Osteoblast (primary cell): ENCODE results near the gene SMARCB1. TPM values are rescaled to one million over a fixed set of nuclear protein-coding genes. Genes with fewer than 3 reads are reported as not detected.
A peak's percentile ranks its signal among the peaks of the same experiment; 100 is the strongest.

ENCODE experiments used
- DNase-seq: peaks from one replicate; pipeline ENCODE4 v3.0.0; 2011; ENCODE audit warnings: low spot score, mixed read lengths; ENCODE audit not compliant: insufficient read length; ENCODE audit errors: missing footprints
- H2AFZ ChIP-seq: 2 replicates; pipeline ENCODE4 v1.6.0; 2011; ENCODE audit warnings: mild to moderate bottlenecking, low read length
- H3K27ac ChIP-seq: 2 replicates; pipeline ENCODE4 v1.5.1; 2011; ENCODE audit warnings: mild to moderate bottlenecking, low read depth, low read length, moderate library complexity
- H3K27me3 ChIP-seq: 2 replicates; pipeline ENCODE4 v1.6.0; 2012; ENCODE audit warnings: mild to moderate bottlenecking, control low read depth, inconsistent platforms, low read length, moderate library complexity; ENCODE audit not compliant: insufficient read depth
- H3K36me3 ChIP-seq: 2 replicates; pipeline ENCODE4 v1.5.1; 2011; ENCODE audit warnings: mild to moderate bottlenecking, low read length, control low read depth, moderate library complexity; ENCODE audit not compliant: insufficient read depth
- H3K4me1 ChIP-seq: 2 replicates; pipeline ENCODE4 v1.5.1; 2011; ENCODE audit warnings: mild to moderate bottlenecking, low read length, control low read depth, moderate library complexity; ENCODE audit not compliant: insufficient read depth
- H3K4me2 ChIP-seq: 2 replicates; pipeline ENCODE4 v1.6.0; 2011; ENCODE audit warnings: mild to moderate bottlenecking, low read length; ENCODE audit not compliant: insufficient read depth
- H3K4me3 ChIP-seq: fragments of 200-600 bp; sonication (generic); 3 replicates; pipeline ENCODE4 v1.5.1; 2012; ENCODE audit warnings: mild to moderate bottlenecking, low read length, inconsistent platforms; ENCODE audit not compliant: insufficient read depth
- H3K79me2 ChIP-seq: 2 replicates; pipeline ENCODE4 v1.6.0; 2012; ENCODE audit warnings: mild to moderate bottlenecking, low read length, control low read depth, inconsistent platforms; ENCODE audit not compliant: insufficient read depth
- H3K9me3 ChIP-seq: 2 replicates; pipeline ENCODE4 v1.5.1; 2011; ENCODE audit warnings: low read depth, low read length, control low read depth
- H4K20me1 ChIP-seq: 2 replicates; pipeline ENCODE4 v1.6.0; 2012; ENCODE audit warnings: mild to moderate bottlenecking, low read length, control low read depth; ENCODE audit not compliant: insufficient read depth
- CTCF ChIP-seq: IDR thresholded peaks from 2 replicates; pipeline ENCODE4 v1.5.1; 2011; ENCODE audit warnings: mild to moderate bottlenecking, low read depth, low read length, moderate library complexity; ENCODE audit errors: extremely low read depth
- total RNA-seq: library from RNA; depleted of rRNA; stranded (reverse); fragments of >200 nt; gene quantifications from 2 replicates; pipeline ENCODE4 v1.2.3, GENCODE V29; 2012

SMARCB1 gene
- total RNA-seq, 1 donor, result 49.2 TPM

GRCh38 chr22:23772649-23773473, 13.9 kb upstream of the SMARCB1 start, which contains the start of gene MMP11:
Gene MMP11, plus strand, starts transcription at chr22:23772849. Its CDS starts 22 bp downstream, at chr22:23772871.
- H3K27me3 ChIP-seq, result peaks cover 6% of the 10 kb centered on the region
- H3K4me2 ChIP-seq, result peak within 1 kb of the TSS; percentile 78
- H3K27ac ChIP-seq, result no peak within 1 kb of the TSS
- DNase-seq, result peak; percentile 97
- H3K4me1 ChIP-seq, result peaks cover 22% of the 10 kb centered on the region
- H3K36me3 ChIP-seq, result no peaks in the 10 kb centered on the region
- TF ChIP-seq CTCF, result no peak
- peak within 1 kb of the TSS; percentile 68 for H3K4me3 ChIP-seq
- H4K20me1 ChIP-seq, result no peaks in the 10 kb centered on the region
- H3K9me3 ChIP-seq, result no peaks in the 10 kb centered on the region
- H3K79me2 ChIP-seq, result no peaks in the 10 kb centered on the region
- peak within 1 kb of the TSS; percentile 53 for H2AFZ ChIP-seq

GRCh38 chr22:23773483-23774113, 13.2 kb upstream of the SMARCB1 start:
- no peaks in the 10 kb centered on the region for H3K36me3 ChIP-seq
- peaks cover 6% of the 10 kb centered on the region for H3K27me3 ChIP-seq
- H3K79me2 ChIP-seq, result no peaks in the 10 kb centered on the region
- peak overlapping the region; percentile 68 for H3K4me3 ChIP-seq
- H3K27ac ChIP-seq, result no peak overlapping the region
- no peak overlapping the region for H2AFZ ChIP-seq
- peak overlapping the region; percentile 78 for H3K4me2 ChIP-seq
- DNase-seq, result peak; percentile 73
- TF ChIP-seq CTCF, result no peak
- no peaks in the 10 kb centered on the region for H4K20me1 ChIP-seq
- no peaks in the 10 kb centered on the region for H3K9me3 ChIP-seq
- peaks cover 17% of the 10 kb centered on the region for H3K4me1 ChIP-seq

GRCh38 chr22:23774114-23774921, 12.4 kb upstream of the SMARCB1 start:
- no peaks in the 10 kb centered on the region for H3K9me3 ChIP-seq
- no peaks in the 10 kb centered on the region for H3K36me3 ChIP-seq
- peaks cover 16% of the 10 kb centered on the region for H3K4me1 ChIP-seq
- H3K79me2 ChIP-seq, result no peaks in the 10 kb centered on the region
- H3K4me2 ChIP-seq, result no peak overlapping the region
- TF ChIP-seq CTCF, result no peak
- DNase-seq, result peak; percentile 41
- H3K27ac ChIP-seq, result no peak overlapping the region
- H3K27me3 ChIP-seq, result peaks cover 6% of the 10 kb centered on the region
- no peak overlapping the region for H2AFZ ChIP-seq
- H4K20me1 ChIP-seq, result no peaks in the 10 kb centered on the region
- no peak overlapping the region for H3K4me3 ChIP-seq
